Esophagus squamous epithelium (tissue), 5 donors: ENCODE data around the gene CCDC185. TPM values are rescaled to one million over a fixed set of nuclear protein-coding genes. Genes with fewer than 3 reads are reported as not detected.

Experiments
- DNase-seq: peaks from one replicate; lab custom pipeline; 2025; lab: John Stamatoyannopoulos, UW
- H3K27ac ChIP-seq, 4 donors: fragments of 200-600 bp; sonication (generic); one replicate each; pipeline ENCODE4 v1.5.1; 2016 to 2019; ENCODE audit warnings: mild to moderate bottlenecking in 1 of 4
- H3K27me3 ChIP-seq, 4 donors: fragments of 200-600 bp; sonication (generic); 1 replicate in 3 of 4; 2 replicates in 1 of 4; pipeline versions ENCODE4 v1.5.1 to v1.6.0; 2017 to 2021; ENCODE audit warnings: antibody characterized with exemption in 1 of 4
- H3K36me3 ChIP-seq, 3 donors: fragments of 200-600 bp; sonication (generic); one replicate each; pipeline ENCODE4 v1.5.1; 2016 to 2019
- H3K4me1 ChIP-seq, 3 donors: fragments of 200-600 bp; sonication (generic); one replicate each; pipeline ENCODE4 v1.5.1; 2017 to 2019
- H3K4me3 ChIP-seq, 4 donors: fragments of 200-600 bp; sonication (generic); 1 replicate in 3 of 4; 2 replicates in 1 of 4; pipeline ENCODE4 v1.5.1; 2016 to 2019; ENCODE audit warnings: mild to moderate bottlenecking in 2 of 4, moderate library complexity in 1 of 4
- H3K9me3 ChIP-seq, 3 donors: fragments of 200-600 bp; sonication (generic); one replicate each; pipeline ENCODE4 v1.5.1; 2016 to 2019
- CTCF ChIP-seq, 6 experiments: fragments of 450-650 bp in 4 of 6; fragments of 200-600 bp in 2 of 6; sonication (generic) in 2 of 6; IDR thresholded peaks; one replicate each; pipeline ENCODE4 v1.5.1; 2016 to 2019; ENCODE audit warnings: antibody characterized with exemption in 6 of 6, mild to moderate bottlenecking in 4 of 6, moderate library complexity in 4 of 6
- POLR2A ChIP-seq, 4 donors: fragments of 450-650 bp; IDR thresholded peaks; one replicate each; pipeline ENCODE4 v1.6.1; 2017; ENCODE audit warnings: antibody characterized with exemption in 4 of 4, mild to moderate bottlenecking in 4 of 4, moderate library complexity in 3 of 4
- WGBS, 2 donors: methylation state at CpG; one replicate each; pipeline ENCODE4 v1.1.5; 2018; 5-methylcytosine and 5-hydroxymethylcytosine counted together
- intact Hi-C: fragments of 100-400 bp; cut with DNase I; formaldehyde crosslinking; loops from one replicate; pipeline ENCODE4 v1.15.0; 2022
- total RNA-seq, 4 donors: library from RNA; depleted of rRNA; stranded (reverse); fragments of >200 nt; gene quantifications; one replicate each; pipeline ENCODE4 v1.1.0, GENCODE V29; 2016
- donor health status: DM: yes; HTN: yes; CAD: no.

Gene CCDC185
- total RNA-seq: under 1 TPM in 1 of 4 donors, not detected in 3; 0.13 TPM

- Histone ChIP-seq H3K4me3 (peak within 1 kb of the TSS; percentile 33 to 65 (median 49)), H3K27me3 (peaks cover 0 to 34% (median 0%) of the 10 kb centered on the region in 4 donors), H3K36me3 (no peaks in the 10 kb centered on the region), H3K27ac (peak within 1 kb of the TSS in 3 of 4 donors; percentile 32 to 50 (median 43)), H3K9me3 (peaks cover 0 to 5% (median 0%) of the 10 kb centered on the region in 3 donors), H3K4me1 (peaks cover 7 to 33% (median 11%) of the 10 kb centered on the region in 3 donors)
- WGBS, 2 donors: no CpG with 5 or more reads among the region's 73 CpGs
- intact Hi-C loops: no loop called here
- DNase-seq: no peak
- TF ChIP-seq POLR2A (IDR thresholded peaks at IDR 0.05) (no peak), CTCF (IDR thresholded peaks at IDR 0.05) (no peak)
These were observed at the start of gene CCDC185 for GRCh38 chr1:223393275-223394214. TSS of gene CCDC185 (plus strand) at chr1:223393415. CDS start at chr1:223393476, 61 bp downstream.

GRCh38 chr1:223343692-223344091 is 49.5 kb upstream of the CCDC185 start:
- Histone ChIP-seq H3K36me3 (no peaks in the 10 kb centered on the region), H3K27me3 (no peaks in the 10 kb centered on the region), H3K4me1 (peaks cover 0 to 23% (median 0%) of the 10 kb centered on the region in 3 donors), H3K27ac (no peak overlapping the region), H3K4me3 (no peak overlapping the region), H3K9me3 (no peaks in the 10 kb centered on the region)
- intact Hi-C loops: no loop called here
- DNase-seq: no peak
- WGBS, 2 donors: 33 to 42% methylated on average over 3 of the region's 3 CpGs
- TF ChIP-seq POLR2A (IDR thresholded peaks at IDR 0.05) (no peak), CTCF (IDR thresholded peaks at IDR 0.05) (no peak)

GRCh38 chr1:223344491-223344890 is 48.7 kb upstream of the CCDC185 start:
- H3K4me3 ChIP-seq: no peak overlapping the region
- peaks cover 0 to 24% (median 0%) of the 10 kb centered on the region in 3 donors for H3K4me1 ChIP-seq
- H3K27me3 ChIP-seq: no peaks in the 10 kb centered on the region
- no peak overlapping the region for H3K27ac ChIP-seq
- intact Hi-C loops: no loop called here
- DNase-seq: no peak
- TF ChIP-seq CTCF (IDR thresholded peaks at IDR 0.05): no peak
- H3K36me3 ChIP-seq: no peaks in the 10 kb centered on the region
- no peaks in the 10 kb centered on the region for H3K9me3 ChIP-seq
- WGBS, 2 donors: 66 to 76% methylated on average over 6 of the region's 6 CpGs

GRCh38 chr1:223345720-223346119 is 47.5 kb upstream of the CCDC185 start:
- intact Hi-C loops: no loop called here
- no peaks in the 10 kb centered on the region for H3K27me3 ChIP-seq
- peaks cover 0 to 28% (median 0%) of the 10 kb centered on the region in 3 donors for H3K4me1 ChIP-seq
- H3K27ac ChIP-seq: no peak overlapping the region
- H3K4me3 ChIP-seq: no peak overlapping the region
- no peak for DNase-seq
- TF ChIP-seq CTCF (IDR thresholded peaks at IDR 0.05) (no peak), POLR2A (IDR thresholded peaks at IDR 0.05) (no peak)
- 76 to 92% methylated on average over 4 of the region's 4 CpGs for WGBS, 2 donors
- H3K9me3 ChIP-seq: no peaks in the 10 kb centered on the region
- H3K36me3 ChIP-seq: no peaks in the 10 kb centered on the region

GRCh38 chr1:223346311-223346710 is 46.9 kb upstream of the CCDC185 start:
- TF ChIP-seq POLR2A (IDR thresholded peaks at IDR 0.05): no peak
- TF ChIP-seq CTCF (IDR thresholded peaks at IDR 0.05): no peak
- 89 to 100% methylated on average over 3 to 4 of the region's 4 CpGs for WGBS, 2 donors
- Histone ChIP-seq H3K4me3 (no peak overlapping the region), H3K27ac (no peak overlapping the region), H3K9me3 (no peaks in the 10 kb centered on the region), H3K27me3 (no peaks in the 10 kb centered on the region), H3K4me1 (peaks cover 0 to 22% (median 0%) of the 10 kb centered on the region in 3 donors), H3K36me3 (no peaks in the 10 kb centered on the region)
- intact Hi-C loops: no loop called here
- no peak for DNase-seq
